Lung (tissue), 12 donors: ENCODE data around the gene MAPK8IP2. TPM values are rescaled to one million over a fixed set of nuclear protein-coding genes. Genes with fewer than 3 reads are reported as not detected.

Source experiments
- ATAC-seq: fragments of 200-7000 bp; cut with Tn5 transposase; one replicate; pipeline ENCODE4 v1.9.1; 2020; ENCODE audit warnings: moderate number of reproducible peaks; ENCODE audit not compliant: insufficient read depth, low FRiP score
- DNase-seq, 3 donors: peaks; one replicate each; pipeline ENCODE4 v3.0.0-alpha.2; 2013 to 2017
- H3K27ac ChIP-seq, 2 donors: one replicate each; pipeline ENCODE4 v1.5.1; 2013; ENCODE audit warnings: mild to moderate bottlenecking in 2 of 2, moderate library complexity in 2 of 2, control low read depth in 1 of 2, inconsistent platforms in 1 of 2, low read depth in 1 of 2, low read length in 1 of 2
- H3K27me3 ChIP-seq, 3 donors: one replicate each; pipeline ENCODE4 v1.5.1; 2013; ENCODE audit warnings: low read length in 2 of 3; ENCODE audit not compliant: control insufficient read depth in 3 of 3, insufficient read depth in 3 of 3
- H3K36me3 ChIP-seq, 4 donors: one replicate each; pipeline ENCODE4 v1.5.1; 2013; ENCODE audit warnings: low read length in 4 of 4, mild to moderate bottlenecking in 1 of 4, moderate library complexity in 1 of 4; ENCODE audit not compliant: control insufficient read depth in 4 of 4, insufficient read depth in 4 of 4
- H3K4me1 ChIP-seq, 5 donors: one replicate each; pipeline ENCODE4 v1.5.1; 2013; ENCODE audit warnings: low read length in 5 of 5, mild to moderate bottlenecking in 2 of 5, moderate library complexity in 1 of 5; ENCODE audit not compliant: control insufficient read depth in 5 of 5, insufficient read depth in 5 of 5
- H3K4me3 ChIP-seq: one replicate; pipeline ENCODE4 v1.5.1; 2013; ENCODE audit warnings: mild to moderate bottlenecking, control low read depth, moderate library complexity
- H3K9ac ChIP-seq, 2 donors: one replicate each; pipeline ENCODE4 v1.5.1; 2013; ENCODE audit warnings: low read length in 2 of 2, control low read depth in 1 of 2; ENCODE audit not compliant: insufficient read depth in 1 of 2
- H3K9me3 ChIP-seq, 4 donors: one replicate each; pipeline ENCODE4 v1.5.1; 2013; ENCODE audit warnings: low read length in 3 of 4, mild to moderate bottlenecking in 1 of 4, moderate library complexity in 1 of 4; ENCODE audit not compliant: control insufficient read depth in 4 of 4, insufficient read depth in 3 of 4
- WGBS, 2 donors: extraction: QIAGEN DNeasy Blood & Tissue Kit; methylation state at CpG; one replicate each; pipeline ENCODE4 v1.1.7; 2013; 5-methylcytosine and 5-hydroxymethylcytosine counted together
- polyA plus RNA-seq, 2 donors: library from polyadenylated mRNA; stranded (reverse); fragments of 200-250 nt; gene quantifications; one replicate each; pipeline ENCODE4 v1.2.1, GENCODE V29; 2013
- total RNA-seq, 2 donors: library from RNA; depleted of rRNA in 1 of 2; stranded (reverse); fragments of >200 nt in 1 of 2; gene quantifications; one replicate each; pipeline ENCODE4 v1.2.1, GENCODE V29; 2014 to 2021
- TF ChIP-seq, protein P1 (sequence below): IDR thresholded peaks from 2 replicates; pipeline ENCODE4 v1.5.1; 2012; ENCODE audit warnings: mild to moderate bottlenecking; ENCODE audit errors: control extremely low read depth, extremely low read depth
- donor health status: control.
- donor health status: control.
- donor health status: Bipolar disorder and iron deficiency.
- donor health status: healthy.
- donor health status: DM: yes; HTN: yes; CAD: no.

MAPK8IP2 gene
- total and polyA plus RNA-seq, 4 donors: 0.91 to 2.7 (median 1.1) TPM

DNA sequence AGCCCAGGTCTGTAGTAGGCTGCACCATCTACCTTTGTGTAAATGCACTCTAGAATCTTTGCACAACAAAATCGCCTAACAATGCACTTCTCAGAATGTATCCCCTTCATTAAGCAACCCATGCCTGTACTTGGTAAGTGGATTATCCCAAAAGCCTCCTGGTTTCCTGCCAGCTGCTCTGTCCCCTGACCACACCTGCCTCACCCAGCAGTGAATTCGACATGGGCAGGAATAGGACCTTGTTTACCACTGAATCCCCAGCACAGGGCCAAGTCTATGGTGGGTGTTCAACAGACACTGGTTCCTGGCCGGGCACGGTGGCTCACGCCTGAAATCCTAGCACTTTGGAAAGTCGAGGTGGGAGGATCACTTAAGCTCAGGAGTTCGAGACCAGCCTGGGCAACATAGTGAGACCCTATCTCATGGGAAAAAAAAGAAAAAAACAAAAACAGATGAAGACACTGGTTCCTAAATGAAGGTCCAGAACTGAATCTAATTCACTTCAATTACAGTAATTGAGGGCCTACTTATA is 32.8 kb upstream of the MAPK8IP2 start:
- DNase-seq (no peak), ATAC-seq (no peak)
- H3K9me3 ChIP-seq: no peaks in the 10 kb centered on the region
- no peaks in the 10 kb centered on the region for H3K27me3 ChIP-seq
- H3K27ac ChIP-seq: no peak overlapping the region
- H3K9ac ChIP-seq: no peak overlapping the region
- peaks cover 0 to 8% (median 0%) of the 10 kb centered on the region in 4 donors for H3K36me3 ChIP-seq
- H3K4me3 ChIP-seq: no peak overlapping the region
- WGBS, 2 donors: 91 to 95% methylated on average over 7 of the region's 7 CpGs
- H3K4me1 ChIP-seq: peaks cover 0 to 7% (median 0%) of the 10 kb centered on the region in 5 donors
- TF ChIP-seq, protein P1, sequence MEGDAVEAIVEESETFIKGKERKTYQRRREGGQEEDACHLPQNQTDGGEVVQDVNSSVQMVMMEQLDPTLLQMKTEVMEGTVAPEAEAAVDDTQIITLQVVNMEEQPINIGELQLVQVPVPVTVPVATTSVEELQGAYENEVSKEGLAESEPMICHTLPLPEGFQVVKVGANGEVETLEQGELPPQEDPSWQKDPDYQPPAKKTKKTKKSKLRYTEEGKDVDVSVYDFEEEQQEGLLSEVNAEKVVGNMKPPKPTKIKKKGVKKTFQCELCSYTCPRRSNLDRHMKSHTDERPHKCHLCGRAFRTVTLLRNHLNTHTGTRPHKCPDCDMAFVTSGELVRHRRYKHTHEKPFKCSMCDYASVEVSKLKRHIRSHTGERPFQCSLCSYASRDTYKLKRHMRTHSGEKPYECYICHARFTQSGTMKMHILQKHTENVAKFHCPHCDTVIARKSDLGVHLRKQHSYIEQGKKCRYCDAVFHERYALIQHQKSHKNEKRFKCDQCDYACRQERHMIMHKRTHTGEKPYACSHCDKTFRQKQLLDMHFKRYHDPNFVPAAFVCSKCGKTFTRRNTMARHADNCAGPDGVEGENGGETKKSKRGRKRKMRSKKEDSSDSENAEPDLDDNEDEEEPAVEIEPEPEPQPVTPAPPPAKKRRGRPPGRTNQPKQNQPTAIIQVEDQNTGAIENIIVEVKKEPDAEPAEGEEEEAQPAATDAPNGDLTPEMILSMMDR: no peak

DNA sequence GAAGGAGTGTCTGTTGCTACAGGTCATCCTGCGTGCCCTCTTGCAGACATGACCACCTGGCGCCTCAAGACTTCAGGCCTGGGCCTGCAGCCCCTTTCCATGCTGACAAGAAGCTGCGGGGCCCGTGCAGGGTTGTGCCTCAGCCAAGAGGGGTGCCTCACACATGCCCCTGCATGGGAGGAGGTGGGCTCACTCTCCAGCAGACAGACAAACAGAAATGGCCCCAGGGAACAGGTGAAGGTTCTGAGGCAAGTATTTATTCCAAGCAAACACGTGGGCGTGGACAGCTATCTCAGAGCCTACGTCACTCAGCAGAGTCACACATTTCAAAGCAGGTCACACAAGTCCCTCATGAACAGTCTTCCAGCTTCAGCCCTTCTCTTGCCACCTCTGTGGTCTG is 32.0 kb upstream of the MAPK8IP2 start:
- H3K27ac ChIP-seq: no peak overlapping the region
- peak in 1 of 3 donors; percentile 29 for DNase-seq
- no peak for ATAC-seq
- H3K9ac ChIP-seq: no peak overlapping the region
- H3K9me3 ChIP-seq: no peaks in the 10 kb centered on the region
- WGBS, 2 donors: 84 to 87% methylated on average over 7 of the region's 7 CpGs
- TF ChIP-seq, protein P1: no peak
- no peaks in the 10 kb centered on the region for H3K27me3 ChIP-seq
- H3K4me3 ChIP-seq: no peak overlapping the region
- H3K4me1 ChIP-seq: peaks cover 0 to under 1% (median 0%) of the 10 kb centered on the region in 5 donors
- H3K36me3 ChIP-seq: peaks cover 0 to 8% (median 0%) of the 10 kb centered on the region in 4 donors

DNA sequence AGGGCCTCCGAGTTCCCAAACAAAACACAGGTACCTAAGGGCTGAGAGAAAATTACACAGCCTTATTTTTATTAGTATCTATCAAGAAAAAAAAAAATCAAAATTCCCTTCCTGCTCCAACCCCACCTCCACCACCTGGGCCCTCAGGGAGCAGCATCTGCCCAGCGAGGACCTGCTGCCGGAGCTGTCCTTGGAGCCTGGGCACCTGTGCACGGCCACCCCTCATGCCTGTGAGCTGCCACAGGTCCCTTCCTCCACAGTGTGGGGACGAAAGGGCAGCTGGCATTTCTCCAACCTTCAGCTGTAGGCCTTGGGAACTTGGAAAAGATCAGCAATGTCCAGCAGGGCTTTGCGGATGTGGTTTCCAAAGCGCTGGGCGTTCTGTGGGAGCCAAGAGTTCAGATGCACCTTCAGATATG is 31.5 kb upstream of the MAPK8IP2 start:
- Histone ChIP-seq H3K4me3 (no peak overlapping the region), H3K27me3 (no peaks in the 10 kb centered on the region), H3K4me1 (no peaks in the 10 kb centered on the region), H3K36me3 (peaks cover 0 to 8% (median 0%) of the 10 kb centered on the region in 4 donors), H3K9me3 (no peaks in the 10 kb centered on the region), H3K27ac (no peak overlapping the region), H3K9ac (no peak overlapping the region)
- TF ChIP-seq, protein P1: no peak
- ATAC-seq (no peak), DNase-seq (no peak)
- 89 to 92% methylated on average over 8 of the region's 8 CpGs for WGBS, 2 donors
